K562 (cell line): ENCODE results near the gene LIPE. TPM values are rescaled to one million over a fixed set of nuclear protein-coding genes. Genes with fewer than 3 reads are reported as not detected.

Experiments
- BRF2 ChIP-seq: IDR thresholded peaks from 3 replicates; pipeline ENCODE4 v1.6.1; 2011; ENCODE audit warnings: borderline replicate concordance, mild to moderate bottlenecking; ENCODE audit not compliant: insufficient read length, insufficient read depth
- CBX5 ChIP-seq: IDR thresholded peaks from 2 replicates; pipeline ENCODE4 v1.6.1; 2014; ENCODE audit warnings: low read depth, borderline replicate concordance
- GATA2 ChIP-seq: sonication (generic); formaldehyde crosslinking; IDR thresholded peaks from 2 replicates; pipeline ENCODE4 v1.4.0; 2020; ENCODE audit warnings: mild to moderate bottlenecking, missing genetic modification reagents
- KAT8 ChIP-seq: fragments of 450-650 bp; IDR thresholded peaks from 2 replicates; pipeline ENCODE4 v1.6.1; 2016; ENCODE audit warnings: low read depth, mild to moderate bottlenecking
- POLR2A ChIP-seq: fragments of 450-650 bp; conservative IDR thresholded peaks from 2 replicates; pipeline ENCODE4 v1.6.1; 2016
- SMAD1 ChIP-seq: fragments of 150-350 bp; IDR thresholded peaks from 2 replicates; pipeline ENCODE4 v1.6.1; 2014; ENCODE audit warnings: low read length, low read depth; ENCODE audit not compliant: partially characterized antibody
- SRSF7 ChIP-seq: fragments of 200-400 bp; formaldehyde crosslinking; optimal IDR thresholded peaks from 2 replicates; pipeline ENCODE3; 2017; ENCODE audit warnings: mild to moderate bottlenecking, low read depth, low read length
- ZKSCAN8 ChIP-seq: fragments of 200-800 bp; sonication (Bioruptor generic); IDR thresholded peaks from 2 replicates; pipeline ENCODE4 v1.6.1; 2016; ENCODE audit warnings: missing genetic modification characterization, missing compliant biosample characterization
- ZNF197 ChIP-seq: fragments of 200-800 bp; sonication (Bioruptor generic); IDR thresholded peaks from 2 replicates; pipeline ENCODE4 v1.6.1; 2016; ENCODE audit warnings: low read depth, missing genetic modification characterization, missing compliant biosample characterization
- ZNF24 ChIP-seq: fragments of 450-650 bp; IDR thresholded peaks from 2 replicates; pipeline ENCODE4 v1.6.1; 2016
- ZNF395 ChIP-seq: fragments of 200-800 bp; sonication (Bioruptor generic); IDR thresholded peaks from 2 replicates; pipeline ENCODE4 v1.6.1; 2017; ENCODE audit warnings: missing genetic modification characterization, missing compliant biosample characterization
- ZNF398 ChIP-seq: fragments of 250-450 bp; sonication (Bioruptor Pico); IDR thresholded peaks from 2 replicates; pipeline ENCODE4 v1.8.0; 2021; ENCODE audit warnings: moderate library complexity, mild to moderate bottlenecking, inconsistent platforms
- polyA plus RNA-seq, 8 experiments: library from polyadenylated mRNA; depleted of rRNA in 4 of 8; stranded (reverse) in 5 of 8; unstranded in 3 of 8; fragments of >200 nt; fragmentation: Nextera tagmentation in 2 of 8; fragmentation: Illumina TruSeq in 1 of 8; extraction: Ambion mirVana in 2 of 8; extraction: Trizol in 1 of 8; gene quantifications; 2 replicates each; pipeline versions ENCODE4 v1.2.1 to v1.2.3, GENCODE V29; 2011 to 2014; ENCODE audit warnings: inconsistent platforms in 1 of 8, missing spikeins in 1 of 8
- total RNA-seq, 7 experiments: library from RNA; depleted of rRNA in 6 of 7; stranded (reverse); fragments of >200 nt in 6 of 7; fragmentation: Illumina TruSeq in 2 of 7; extraction: Trizol in 2 of 7; gene quantifications; 2 replicates each; pipeline versions ENCODE4 v1.2.1 to v1.2.3, GENCODE V29; 2011 to 2021; ENCODE audit warnings: low replicate concordance in 1 of 7

Gene LIPE
- total and polyA plus RNA-seq, 9 of the 15 experiments (the other 6 are each of a cell fraction or from before 2014, with no cell fraction given), result 0.22 TPM; not detected in 8

GRCh38 chr19:42353341-42354015 lies 73.7 kb downstream of the LIPE start (continued):
- TF ChIP-seq ZNF197 (CRISPR knock-in tag) (no peak), KAT8 (no peak), SMAD1 (no peak), ZNF395 (CRISPR knock-in tag) (no peak), ZNF398 (CRISPR knock-in tag) (no peak), GATA2 (CRISPR knock-in tag) (no peak), ZKSCAN8 (CRISPR knock-in tag) (no peak), POLR2A (no peak), ZNF24 (no peak), SRSF7 (no peak), CBX5 (no peak), BRF2 (no peak)
